H9 (cell line): ENCODE data around the gene TPSAB1. TPM values are rescaled to one million over a fixed set of nuclear protein-coding genes. Genes with fewer than 3 reads are reported as not detected.

ENCODE experiments used
- DNase-seq: peaks from one replicate; pipeline ENCODE4 v3.0.0-alpha.2; 2017
- H2AFZ ChIP-seq: one replicate; pipeline ENCODE4 v1.6.1; 2013; ENCODE audit warnings: mild to moderate bottlenecking, low read length, control low read depth, moderate library complexity
- H2AK5ac ChIP-seq: 2 replicates; pipeline ENCODE4 v1.6.1; 2013; ENCODE audit warnings: low read length, control low read depth, mixed read lengths; ENCODE audit not compliant: insufficient read length
- H2BK120ac ChIP-seq: one replicate; pipeline ENCODE4 v1.6.1; 2013; ENCODE audit warnings: low read depth, mild to moderate bottlenecking, low read length, control low read depth, inconsistent platforms; ENCODE audit not compliant: poor library complexity, severe bottlenecking
- H2BK12ac ChIP-seq: 2 replicates; pipeline ENCODE4 v1.6.1; 2013; ENCODE audit warnings: low read length, control low read depth, mixed read lengths, low read depth; ENCODE audit not compliant: insufficient read length
- H2BK15ac ChIP-seq: 2 replicates; pipeline ENCODE4 v1.6.1; 2013; ENCODE audit warnings: low read depth, low read length, control low read depth
- H2BK20ac ChIP-seq: one replicate; pipeline ENCODE4 v1.6.1; 2013; ENCODE audit warnings: low read depth, mild to moderate bottlenecking, low read length, control low read depth, inconsistent platforms; ENCODE audit not compliant: poor library complexity, severe bottlenecking
- H2BK5ac ChIP-seq: 2 replicates; pipeline ENCODE4 v1.6.1; 2013; ENCODE audit warnings: low read length, control low read depth, mixed read lengths; ENCODE audit not compliant: insufficient read length
- H3K14ac ChIP-seq: 2 replicates; pipeline ENCODE4 v1.6.1; 2013; ENCODE audit warnings: low read length, control low read depth; ENCODE audit not compliant: insufficient read depth
- H3K18ac ChIP-seq: 2 replicates; pipeline ENCODE4 v1.6.1; 2013; ENCODE audit warnings: low read depth, mild to moderate bottlenecking, mixed read lengths, low read length, control low read depth; ENCODE audit not compliant: insufficient read length
- H3K23ac ChIP-seq: 2 replicates; pipeline ENCODE4 v1.6.1; 2013; ENCODE audit warnings: low read length, control low read depth, mixed read lengths, low read depth; ENCODE audit not compliant: insufficient read length
- H3K23me2 ChIP-seq: 2 replicates; pipeline ENCODE4 v1.6.1; 2013; ENCODE audit warnings: low read depth, mild to moderate bottlenecking, mixed read lengths, low read length, control low read depth; ENCODE audit not compliant: insufficient read length, poor library complexity, severe bottlenecking
- H3K27ac ChIP-seq: 2 replicates; pipeline ENCODE4 v1.5.1; 2013; ENCODE audit warnings: low read length, control low read depth, mixed read lengths, low read depth; ENCODE audit not compliant: insufficient read length
- H3K27me3 ChIP-seq: 2 replicates; pipeline ENCODE4 v1.6.1; 2013; ENCODE audit warnings: low read length, control low read depth, inconsistent platforms; ENCODE audit not compliant: insufficient read depth
- H3K4ac ChIP-seq: 2 replicates; pipeline ENCODE4 v1.6.1; 2013; ENCODE audit warnings: low read depth, mild to moderate bottlenecking, control low read depth, inconsistent platforms, low read length, moderate library complexity
- H3K4me1 ChIP-seq: 2 replicates; pipeline ENCODE4 v1.6.1; 2013; ENCODE audit warnings: low read length, control low read depth, inconsistent platforms; ENCODE audit not compliant: insufficient read depth
- H3K4me2 ChIP-seq: 2 replicates; pipeline ENCODE4 v1.6.1; 2013; ENCODE audit warnings: low read length, control low read depth, mixed read lengths; ENCODE audit not compliant: insufficient read length, insufficient read depth
- H3K56ac ChIP-seq: 2 replicates; pipeline ENCODE4 v1.6.1; 2013; ENCODE audit warnings: low read depth, mild to moderate bottlenecking, mixed read lengths, low read length, control low read depth; ENCODE audit not compliant: insufficient read length
- H3K79me1 ChIP-seq: 2 replicates; pipeline ENCODE4 v1.6.1; 2013; ENCODE audit warnings: low read depth, mild to moderate bottlenecking, moderate library complexity, low read length, control low read depth, inconsistent platforms; ENCODE audit not compliant: insufficient read depth, poor library complexity, severe bottlenecking
- H3K79me2 ChIP-seq: 2 replicates; pipeline ENCODE4 v1.6.1; 2013; ENCODE audit warnings: low read length, control low read depth, inconsistent platforms; ENCODE audit not compliant: insufficient read depth
- H3K9ac ChIP-seq: 2 replicates; pipeline ENCODE4 v1.6.1; 2013; ENCODE audit warnings: low read length, control low read depth, mixed read lengths; ENCODE audit not compliant: insufficient read length; ENCODE audit errors: extremely low read depth
- H3K9me3 ChIP-seq: one replicate; pipeline ENCODE4 v1.6.1; 2013; ENCODE audit warnings: low read depth, low read length, inconsistent platforms; ENCODE audit not compliant: control insufficient read depth
- H3T11ph ChIP-seq: one replicate; pipeline ENCODE4 v1.6.1; 2013; ENCODE audit warnings: mild to moderate bottlenecking, low read length, control low read depth, inconsistent platforms
- H4K20me1 ChIP-seq: one replicate; pipeline ENCODE4 v1.6.1; 2013; ENCODE audit not compliant: control insufficient read depth, insufficient read length, insufficient read depth
- H4K5ac ChIP-seq: 2 replicates; pipeline ENCODE4 v1.6.1; 2013; ENCODE audit warnings: low read depth, mild to moderate bottlenecking, mixed read lengths, low read length, control low read depth; ENCODE audit not compliant: insufficient read length
- H4K8ac ChIP-seq: replicated peaks from 2 replicates; pipeline ENCODE4 v1.6.1; 2013; ENCODE audit warnings: low read length, control low read depth, mixed read lengths, low read depth; ENCODE audit not compliant: insufficient read length
- H4K91ac ChIP-seq: 2 replicates; pipeline ENCODE4 v1.6.1; 2013; ENCODE audit warnings: low read depth, mild to moderate bottlenecking, moderate library complexity, mixed read lengths, low read length, control low read depth; ENCODE audit not compliant: insufficient read length
- H3K27ac Mint-ChIP-seq, 3 experiments: 2 replicates in 2 of 3; 3 replicates in 1 of 3; pipeline ENCODE4 v1.8.0; 2020 to 2021; ENCODE audit warnings: mixed read lengths in 3 of 3, mild to moderate bottlenecking in 1 of 3, moderate library complexity in 1 of 3
- H3K27me3 Mint-ChIP-seq: 2 replicates; pipeline ENCODE4 v1.8.0; 2021; ENCODE audit warnings: low read depth, mild to moderate bottlenecking, moderate library complexity, mixed read lengths
- H3K36me3 Mint-ChIP-seq, 3 experiments: 2 replicates in 2 of 3; 3 replicates in 1 of 3; pipeline ENCODE4 v1.8.0; 2020 to 2021; ENCODE audit warnings: low read depth in 3 of 3, mixed read lengths in 3 of 3; ENCODE audit not compliant: insufficient read depth in 1 of 3
- H3K4me1 Mint-ChIP-seq, 2 experiments: 2 replicates each; pipeline ENCODE4 v1.8.0; 2020; ENCODE audit warnings: mixed read lengths in 2 of 2
- H3K4me3 Mint-ChIP-seq, 2 experiments: 2 replicates in 1 of 2; 3 replicates in 1 of 2; pipeline ENCODE4 v1.8.0; 2020 to 2021; ENCODE audit warnings: mild to moderate bottlenecking in 2 of 2, mixed read lengths in 2 of 2, moderate library complexity in 1 of 2
- H3K9me3 Mint-ChIP-seq, 2 experiments: 2 replicates in 1 of 2; 3 replicates in 1 of 2; pipeline ENCODE4 v1.8.0; 2020; ENCODE audit warnings: mild to moderate bottlenecking in 2 of 2, mixed read lengths in 2 of 2, moderate library complexity in 1 of 2
- WGBS: extraction: QIAGEN DNeasy Blood & Tissue Kit; methylation state at CpG from one replicate; pipeline ENCODE4 v1.1.7; 2013; ENCODE audit warnings: missing lambda C conversion rate, low lambda C conversion rate, mixed read lengths; ENCODE audit not compliant: insufficient read length; ENCODE audit errors: extremely low coverage; 5-methylcytosine and 5-hydroxymethylcytosine counted together
- total RNA-seq: library from RNA; stranded (reverse); gene quantifications from 2 replicates; pipeline ENCODE4 v1.2.1, GENCODE V29; 2021
- TF ChIP-seq, protein P1 (sequence below): fragments of 200-600 bp; sonication (generic); conservative IDR thresholded peaks from 3 replicates; pipeline ENCODE4 v1.8.0; 2021; ENCODE audit warnings: antibody characterized with exemption, mild to moderate bottlenecking

TPSAB1 gene
- total RNA-seq, 1 experiment from 2014 or later = not detected

DNA sequence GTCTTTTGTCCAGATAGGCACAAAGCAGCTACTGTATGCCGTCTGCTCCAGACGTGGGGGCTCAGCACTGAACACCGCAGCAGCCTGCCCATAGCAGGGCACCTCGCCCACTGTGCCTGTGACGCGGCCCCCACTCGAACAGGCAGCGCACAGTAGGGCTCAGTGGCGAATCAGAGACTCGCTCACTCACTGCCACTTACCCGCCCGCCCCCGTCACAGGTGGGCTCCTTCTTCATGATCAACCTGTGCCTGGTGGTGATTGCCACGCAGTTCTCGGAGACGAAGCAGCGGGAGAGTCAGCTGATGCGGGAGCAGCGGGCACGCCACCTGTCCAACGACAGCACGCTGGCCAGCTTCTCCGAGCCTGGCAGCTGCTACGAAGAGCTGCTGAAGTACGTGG lies 39.1 kb upstream of the TPSAB1 start:
- H3K9me3 ChIP-seq = no peaks in the 10 kb centered on the region
- H2BK120ac ChIP-seq = no peak overlapping the region
- no peak overlapping the region for H4K91ac ChIP-seq

More for the DNA sequence above, 39.1 kb upstream of the TPSAB1 start:
- no peaks in the 10 kb centered on the region for H3K9me3 Mint-ChIP-seq
- H3K27me3 Mint-ChIP-seq = no peaks in the 10 kb centered on the region
- Histone ChIP-seq H3K18ac (no peak overlapping the region), H4K8ac (no peak overlapping the region), H3K4me2 (no peak overlapping the region), H3K79me1 (no peaks in the 10 kb centered on the region), H3K9ac (no peak overlapping the region), H2AK5ac (no peak overlapping the region), H4K5ac (no peak overlapping the region), H3K79me2 (no peaks in the 10 kb centered on the region), H2BK12ac (no peak overlapping the region), H3K4ac (no peak overlapping the region), H4K20me1 (no peaks in the 10 kb centered on the region), H3K14ac (no peak overlapping the region), H3T11ph (no peak overlapping the region), H2AFZ (no peak overlapping the region), H2BK20ac (no peak overlapping the region), H3K4me1 (no peaks in the 10 kb centered on the region), H2BK5ac (no peak overlapping the region), H3K23ac (no peak overlapping the region), H2BK15ac (no peak overlapping the region), H3K27ac (no peak overlapping the region), H3K27me3 (no peaks in the 10 kb centered on the region), H3K23me2 (peaks cover 2% of the 10 kb centered on the region), H3K56ac (no peak overlapping the region)
- H3K27ac Mint-ChIP-seq = no peak overlapping the region
- H3K4me1 Mint-ChIP-seq = peaks cover 0 to 6% of the 10 kb centered on the region in 2 experiments; a peak in 1 of 4 replicates
- TF ChIP-seq, protein P1, sequence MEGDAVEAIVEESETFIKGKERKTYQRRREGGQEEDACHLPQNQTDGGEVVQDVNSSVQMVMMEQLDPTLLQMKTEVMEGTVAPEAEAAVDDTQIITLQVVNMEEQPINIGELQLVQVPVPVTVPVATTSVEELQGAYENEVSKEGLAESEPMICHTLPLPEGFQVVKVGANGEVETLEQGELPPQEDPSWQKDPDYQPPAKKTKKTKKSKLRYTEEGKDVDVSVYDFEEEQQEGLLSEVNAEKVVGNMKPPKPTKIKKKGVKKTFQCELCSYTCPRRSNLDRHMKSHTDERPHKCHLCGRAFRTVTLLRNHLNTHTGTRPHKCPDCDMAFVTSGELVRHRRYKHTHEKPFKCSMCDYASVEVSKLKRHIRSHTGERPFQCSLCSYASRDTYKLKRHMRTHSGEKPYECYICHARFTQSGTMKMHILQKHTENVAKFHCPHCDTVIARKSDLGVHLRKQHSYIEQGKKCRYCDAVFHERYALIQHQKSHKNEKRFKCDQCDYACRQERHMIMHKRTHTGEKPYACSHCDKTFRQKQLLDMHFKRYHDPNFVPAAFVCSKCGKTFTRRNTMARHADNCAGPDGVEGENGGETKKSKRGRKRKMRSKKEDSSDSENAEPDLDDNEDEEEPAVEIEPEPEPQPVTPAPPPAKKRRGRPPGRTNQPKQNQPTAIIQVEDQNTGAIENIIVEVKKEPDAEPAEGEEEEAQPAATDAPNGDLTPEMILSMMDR = no peak
- peaks cover 0 to 21% (median 20%) of the 10 kb centered on the region in 3 experiments; a peak in 6 of 7 replicates for H3K36me3 Mint-ChIP-seq
- H3K4me3 Mint-ChIP-seq = no peak overlapping the region
- no peak for DNase-seq
- WGBS = no CpG with 5 or more reads among the region's 25 CpGs
